LNCAP (cell line): Measurements from ENCODE around the gene BCAS3.

Experiments
- TF ChIP-seq, protein P1 (sequence below): fragments of 450-650 bp; IDR thresholded peaks from 2 replicates; pipeline ENCODE4 v1.5.1; 2017; ENCODE audit warnings: mild to moderate bottlenecking

Gene BCAS3

GRCh38 chr17:61144137-61144536, 466.5 kb downstream of the BCAS3 start:
- TF ChIP-seq, protein P1, sequence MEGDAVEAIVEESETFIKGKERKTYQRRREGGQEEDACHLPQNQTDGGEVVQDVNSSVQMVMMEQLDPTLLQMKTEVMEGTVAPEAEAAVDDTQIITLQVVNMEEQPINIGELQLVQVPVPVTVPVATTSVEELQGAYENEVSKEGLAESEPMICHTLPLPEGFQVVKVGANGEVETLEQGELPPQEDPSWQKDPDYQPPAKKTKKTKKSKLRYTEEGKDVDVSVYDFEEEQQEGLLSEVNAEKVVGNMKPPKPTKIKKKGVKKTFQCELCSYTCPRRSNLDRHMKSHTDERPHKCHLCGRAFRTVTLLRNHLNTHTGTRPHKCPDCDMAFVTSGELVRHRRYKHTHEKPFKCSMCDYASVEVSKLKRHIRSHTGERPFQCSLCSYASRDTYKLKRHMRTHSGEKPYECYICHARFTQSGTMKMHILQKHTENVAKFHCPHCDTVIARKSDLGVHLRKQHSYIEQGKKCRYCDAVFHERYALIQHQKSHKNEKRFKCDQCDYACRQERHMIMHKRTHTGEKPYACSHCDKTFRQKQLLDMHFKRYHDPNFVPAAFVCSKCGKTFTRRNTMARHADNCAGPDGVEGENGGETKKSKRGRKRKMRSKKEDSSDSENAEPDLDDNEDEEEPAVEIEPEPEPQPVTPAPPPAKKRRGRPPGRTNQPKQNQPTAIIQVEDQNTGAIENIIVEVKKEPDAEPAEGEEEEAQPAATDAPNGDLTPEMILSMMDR = no peak

GRCh38 chr17:61144617-61145564, 467.2 kb downstream of the BCAS3 start:
- TF ChIP-seq, protein P1 = no peak

- TF ChIP-seq, protein P1 = no peak
Observed at GRCh38 chr17:61149106-61149825, 471.6 kb downstream of the BCAS3 start.

DNA sequence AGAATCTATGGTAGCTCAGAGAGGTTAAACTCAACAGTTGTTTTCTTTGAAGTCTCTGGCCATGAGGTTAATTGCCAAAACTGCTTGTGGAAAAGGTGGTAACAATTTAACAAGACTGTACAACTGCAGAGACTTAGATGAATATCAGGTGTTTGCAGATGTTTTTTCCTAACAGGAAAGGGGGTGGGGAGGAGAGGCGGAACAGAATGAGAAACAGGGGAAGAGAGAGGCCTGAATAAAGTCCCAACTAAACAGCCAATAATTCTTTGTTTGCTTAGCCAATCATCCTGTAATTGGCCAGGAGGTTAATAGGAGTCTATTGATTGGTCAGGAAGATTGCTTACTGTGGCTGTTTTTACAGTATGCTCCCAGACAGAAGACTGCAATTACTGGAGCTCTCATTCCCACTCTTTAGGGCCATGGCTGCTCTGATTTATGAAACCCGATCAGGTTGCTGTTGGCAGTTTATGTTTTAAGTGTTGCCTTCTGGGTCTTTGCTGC, 472.3 kb downstream of the BCAS3 start:
- TF ChIP-seq, protein P1 = no peak

- TF ChIP-seq, protein P1 = no peak
Observed at GRCh38 chr17:61150686-61151299, 473.1 kb downstream of the BCAS3 start.

GRCh38 chr17:61152898-61153297, 475.2 kb downstream of the BCAS3 start:
- TF ChIP-seq, protein P1 = no peak

DNA sequence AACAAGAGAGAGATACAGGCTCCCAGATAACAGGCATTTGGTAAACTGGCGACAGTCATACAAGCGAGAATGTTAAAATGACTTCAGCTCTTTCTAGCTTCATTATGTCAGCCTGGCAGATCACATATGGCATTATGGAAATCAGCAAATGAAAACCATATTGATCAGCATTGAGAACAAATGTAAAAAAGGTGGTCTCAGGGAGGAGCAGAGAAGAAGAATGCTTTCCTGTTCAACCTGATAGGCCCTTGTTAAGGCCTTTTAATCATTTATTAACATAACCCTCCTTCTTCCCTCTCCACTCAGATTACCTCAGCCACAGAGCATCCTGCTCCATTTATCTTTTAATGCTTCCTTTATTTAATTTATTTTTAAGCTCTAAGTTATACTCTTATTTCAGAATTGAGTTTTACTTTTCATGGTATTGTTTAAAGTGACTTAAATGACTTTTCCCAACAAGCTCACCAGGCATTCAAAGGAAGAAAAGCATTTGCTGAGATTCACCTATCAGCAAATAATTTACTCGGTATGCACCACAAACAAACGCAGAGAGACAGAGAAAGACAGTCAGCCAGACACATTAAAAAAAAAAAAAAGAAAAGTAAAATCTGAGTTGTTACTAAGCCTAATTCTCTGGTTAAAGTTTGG, 478.1 kb downstream of the BCAS3 start:
- TF ChIP-seq, protein P1 = no peak
